ENCODE measurements around the gene TMEM175.

The TMEM175 gene

DNA sequence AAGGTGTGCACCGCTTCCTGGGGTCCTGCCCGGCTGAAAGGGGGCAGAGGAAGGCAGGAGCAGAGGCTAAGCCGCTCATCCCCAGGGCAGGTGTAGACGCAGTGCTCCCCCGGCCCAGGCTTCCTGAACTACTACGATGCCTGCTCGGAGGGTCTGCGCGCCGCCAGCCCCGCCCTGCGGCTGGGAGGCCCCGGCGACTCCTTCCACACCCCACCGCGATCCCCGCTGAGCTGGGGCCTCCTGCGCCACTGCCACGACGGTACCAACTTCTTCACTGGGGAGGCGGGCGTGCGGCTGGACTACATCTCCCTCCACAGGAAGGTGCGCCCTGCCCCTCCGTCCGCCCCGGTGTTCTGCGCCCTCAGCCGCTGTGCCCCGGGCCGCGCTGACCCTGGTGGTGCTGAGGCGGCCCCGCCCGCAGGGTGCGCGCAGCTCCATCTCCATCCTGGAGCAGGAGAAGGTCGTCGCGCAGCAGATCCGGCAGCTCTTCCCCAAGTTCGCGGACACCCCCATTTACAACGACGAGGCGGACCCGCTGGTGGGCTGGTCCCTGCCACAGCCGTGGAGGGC lies 69.4 kb downstream of the TMEM175 start:
- no peak for DNase-seq (ENCODE audit: low read depth in 2 of 2, low spot score in 1 of 2)

DNA sequence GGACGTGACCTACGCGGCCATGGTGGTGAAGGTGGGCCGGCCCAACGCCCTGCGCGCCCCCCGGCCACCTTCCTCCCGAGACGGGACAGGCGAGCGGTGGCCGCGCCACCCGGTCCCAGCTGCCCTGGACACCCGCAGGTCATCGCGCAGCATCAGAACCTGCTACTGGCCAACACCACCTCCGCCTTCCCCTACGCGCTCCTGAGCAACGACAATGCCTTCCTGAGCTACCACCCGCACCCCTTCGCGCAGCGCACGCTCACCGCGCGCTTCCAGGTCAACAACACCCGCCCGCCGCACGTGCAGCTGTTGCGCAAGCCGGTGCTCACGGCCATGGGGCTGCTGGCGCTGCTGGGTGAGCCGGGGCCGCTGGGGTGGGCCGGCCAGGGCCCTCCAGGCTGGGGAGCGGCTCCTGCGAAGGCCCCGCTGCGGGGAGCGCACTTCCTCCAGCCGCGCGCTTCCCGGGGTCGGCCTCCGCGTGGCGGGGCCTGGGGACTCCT lies 69.9 kb downstream of the TMEM175 start:
- no peak for DNase-seq (ENCODE audit: low read depth in 2 of 2, low spot score in 1 of 2)

DNA sequence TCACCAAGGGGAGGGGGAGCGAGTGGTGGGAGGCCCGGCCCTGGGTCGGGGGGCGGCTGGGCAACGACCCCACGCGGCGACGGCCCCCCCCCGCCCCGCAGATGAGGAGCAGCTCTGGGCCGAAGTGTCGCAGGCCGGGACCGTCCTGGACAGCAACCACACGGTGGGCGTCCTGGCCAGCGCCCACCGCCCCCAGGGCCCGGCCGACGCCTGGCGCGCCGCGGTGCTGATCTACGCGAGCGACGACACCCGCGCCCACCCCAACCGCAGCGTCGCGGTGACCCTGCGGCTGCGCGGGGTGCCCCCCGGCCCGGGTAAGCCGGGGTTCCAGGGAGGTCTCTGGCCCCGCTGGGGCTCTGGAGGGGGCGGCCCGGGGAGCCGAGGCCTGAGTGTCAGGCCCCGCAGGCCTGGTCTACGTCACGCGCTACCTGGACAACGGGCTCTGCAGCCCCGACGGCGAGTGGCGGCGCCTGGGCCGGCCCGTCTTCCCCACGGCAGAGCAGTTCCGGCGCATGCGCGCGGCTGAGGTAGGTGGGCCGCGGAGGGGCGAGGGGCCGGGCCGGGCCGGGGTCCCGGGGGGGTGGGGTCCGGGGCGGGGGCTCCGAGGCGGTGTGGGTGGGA lies 70.5 kb downstream of the TMEM175 start:
- no peak for DNase-seq (ENCODE audit: low read depth in 2 of 2, low spot score in 1 of 2)

DNA sequence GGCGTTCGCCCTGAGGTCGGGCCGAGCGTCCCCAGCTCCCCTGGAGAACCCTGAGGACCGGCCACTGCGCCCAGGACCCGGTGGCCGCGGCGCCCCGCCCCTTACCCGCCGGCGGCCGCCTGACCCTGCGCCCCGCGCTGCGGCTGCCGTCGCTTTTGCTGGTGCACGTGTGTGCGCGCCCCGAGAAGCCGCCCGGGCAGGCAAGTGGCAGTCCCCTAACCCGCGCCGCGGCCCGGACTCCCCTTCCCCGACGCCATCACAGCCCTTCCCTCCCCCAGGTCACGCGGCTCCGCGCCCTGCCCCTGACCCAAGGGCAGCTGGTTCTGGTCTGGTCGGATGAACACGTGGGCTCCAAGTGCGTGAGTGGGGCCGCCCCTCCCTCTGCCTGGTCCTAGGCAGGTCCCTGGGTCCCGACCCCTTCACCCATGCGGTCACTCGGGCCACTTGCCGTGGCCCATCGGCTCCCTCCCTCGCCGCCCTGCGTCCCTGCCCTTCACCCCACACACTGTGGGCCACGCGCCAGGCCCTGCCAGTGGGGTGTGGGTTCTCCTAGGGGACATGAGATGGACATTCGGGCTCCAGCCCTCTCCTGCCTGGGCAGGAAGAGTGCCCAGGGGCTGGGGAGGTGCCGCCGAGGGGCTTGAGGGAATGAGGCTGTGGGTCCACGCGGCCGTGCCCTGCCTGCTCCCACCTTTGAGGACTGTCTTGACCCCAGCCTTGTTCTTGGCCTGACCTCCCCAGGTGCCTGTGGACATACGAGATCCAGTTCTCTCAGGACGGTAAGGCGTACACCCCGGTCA lies 71.2 kb downstream of the TMEM175 start:
- no peak for DNase-seq (ENCODE audit: low read depth in 2 of 2, low spot score in 1 of 2)

DNA sequence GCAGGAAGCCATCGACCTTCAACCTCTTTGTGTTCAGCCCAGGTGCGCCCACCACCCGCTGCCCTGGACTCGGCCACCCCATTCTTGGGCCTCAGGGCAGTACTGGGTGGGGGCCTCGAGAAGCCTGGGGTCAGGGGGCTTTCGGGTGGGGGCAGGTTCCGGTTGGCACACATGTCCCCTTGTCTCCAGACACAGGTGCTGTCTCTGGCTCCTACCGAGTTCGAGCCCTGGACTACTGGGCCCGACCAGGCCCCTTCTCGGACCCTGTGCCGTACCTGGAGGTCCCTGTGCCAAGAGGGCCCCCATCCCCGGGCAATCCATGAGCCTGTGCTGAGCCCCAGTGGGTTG lies 71.8 kb downstream of the TMEM175 start:
- DNase-seq (ENCODE audit: low read depth in 2 of 2, low spot score in 1 of 2): no peak

DNA sequence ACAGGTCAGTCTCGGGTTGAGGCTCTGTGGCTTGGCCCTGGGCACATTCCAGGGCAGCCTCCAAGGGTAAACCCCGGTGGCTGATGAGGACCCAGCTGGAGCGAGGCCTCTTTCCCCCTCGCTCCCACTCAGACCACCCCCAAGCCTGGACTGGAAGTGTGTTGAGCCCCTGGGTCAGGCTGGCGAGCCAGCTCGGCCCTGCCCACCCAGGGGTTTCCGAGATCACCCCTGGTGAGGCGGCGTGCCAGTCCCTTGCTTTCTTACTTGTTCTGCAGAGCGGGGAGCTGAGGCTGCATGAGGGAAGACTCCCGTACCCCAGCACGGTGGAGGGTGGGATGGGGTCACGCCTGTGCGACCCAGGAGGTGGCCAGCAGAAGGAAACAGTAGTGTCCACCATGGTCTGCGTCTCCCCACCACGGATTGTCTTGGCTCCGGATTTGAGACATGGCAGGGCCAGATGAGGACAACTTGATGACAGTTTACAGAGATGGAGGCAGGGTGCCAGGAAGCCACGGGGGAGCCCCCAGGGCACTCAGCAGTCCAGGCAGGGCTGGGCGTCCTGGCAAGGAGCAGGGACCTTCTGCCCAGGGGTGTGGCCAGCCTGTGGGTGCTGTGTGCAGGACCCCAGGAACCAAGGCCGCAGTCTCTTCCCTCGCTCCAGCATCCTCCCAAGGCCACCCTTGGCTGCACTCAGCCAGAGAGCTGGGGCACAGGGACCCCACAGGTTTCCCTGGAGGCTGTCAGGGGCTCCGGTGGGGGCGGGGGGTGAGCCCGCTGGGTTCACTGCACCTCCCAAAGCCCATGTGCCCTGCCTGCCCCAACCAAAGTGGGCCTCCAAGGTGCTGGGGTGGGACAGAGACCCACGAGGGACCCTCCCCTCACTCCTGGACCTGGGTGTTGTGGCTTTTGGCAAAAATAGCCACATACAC lies 72.6 kb downstream of the TMEM175 start:
- no peak for DNase-seq (ENCODE audit: low read depth in 2 of 2, low spot score in 1 of 2)

DNA sequence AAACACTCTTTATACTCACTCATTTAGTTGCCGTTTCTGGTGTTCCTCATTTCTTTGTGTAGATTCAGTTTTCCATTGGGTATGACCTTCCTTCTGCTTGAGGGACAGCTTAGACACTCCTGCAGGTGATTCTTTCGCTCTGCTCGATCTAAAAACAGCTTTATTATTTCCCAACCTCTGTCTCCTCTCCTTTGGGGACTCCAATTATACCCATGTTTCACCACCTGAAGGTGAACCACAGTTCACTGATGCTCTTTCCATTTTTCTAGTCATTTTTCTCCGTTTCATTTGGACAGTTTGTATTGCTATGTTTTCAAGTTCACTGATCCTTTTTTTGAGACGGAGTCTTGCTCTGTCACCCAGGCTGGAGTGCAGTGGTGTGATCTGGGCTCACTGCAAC lies 74.6 kb downstream of the TMEM175 start:
- DNase-seq (ENCODE audit: low read depth in 2 of 2, low spot score in 1 of 2): no peak
